Limb (tissue), 2 donors: Measurements from ENCODE around the gene WDTC1.
"Not testable (repeated sequence)": the region's sequence is repeated elsewhere in the genome, so short reads cannot be mapped to it uniquely, and the experiment has no call there.

ENCODE experiments used
- DNase-seq, 2 donors: peaks; one replicate each; pipeline ENCODE4 v3.0.0-alpha.2; 2016; ENCODE audit errors: extremely low spot score in 2 of 2

WDTC1 gene, protein sequence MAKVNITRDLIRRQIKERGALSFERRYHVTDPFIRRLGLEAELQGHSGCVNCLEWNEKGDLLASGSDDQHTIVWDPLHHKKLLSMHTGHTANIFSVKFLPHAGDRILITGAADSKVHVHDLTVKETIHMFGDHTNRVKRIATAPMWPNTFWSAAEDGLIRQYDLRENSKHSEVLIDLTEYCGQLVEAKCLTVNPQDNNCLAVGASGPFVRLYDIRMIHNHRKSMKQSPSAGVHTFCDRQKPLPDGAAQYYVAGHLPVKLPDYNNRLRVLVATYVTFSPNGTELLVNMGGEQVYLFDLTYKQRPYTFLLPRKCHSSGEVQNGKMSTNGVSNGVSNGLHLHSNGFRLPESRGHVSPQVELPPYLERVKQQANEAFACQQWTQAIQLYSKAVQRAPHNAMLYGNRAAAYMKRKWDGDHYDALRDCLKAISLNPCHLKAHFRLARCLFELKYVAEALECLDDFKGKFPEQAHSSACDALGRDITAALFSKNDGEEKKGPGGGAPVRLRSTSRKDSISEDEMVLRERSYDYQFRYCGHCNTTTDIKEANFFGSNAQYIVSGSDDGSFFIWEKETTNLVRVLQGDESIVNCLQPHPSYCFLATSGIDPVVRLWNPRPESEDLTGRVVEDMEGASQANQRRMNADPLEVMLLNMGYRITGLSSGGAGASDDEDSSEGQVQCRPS

GRCh38 chr1:27234049-27234882, at the start of gene WDTC1:
Gene WDTC1, plus strand, starts transcription at chr1:27234632. Its CDS starts 26,423 bp downstream, at chr1:27261055.
- DNase-seq = peak; percentile 98 to 100

GRCh38 chr1:27184665-27185064, 49.8 kb upstream of the WDTC1 start:
- DNase-seq = not testable (repeated sequence)

GRCh38 chr1:27192039-27192529, 42.3 kb upstream of the WDTC1 start:
- DNase-seq = no peak

- no peak for DNase-seq
These were observed 41.2 kb upstream of the WDTC1 start for GRCh38 chr1:27193194-27193593.

DNA sequence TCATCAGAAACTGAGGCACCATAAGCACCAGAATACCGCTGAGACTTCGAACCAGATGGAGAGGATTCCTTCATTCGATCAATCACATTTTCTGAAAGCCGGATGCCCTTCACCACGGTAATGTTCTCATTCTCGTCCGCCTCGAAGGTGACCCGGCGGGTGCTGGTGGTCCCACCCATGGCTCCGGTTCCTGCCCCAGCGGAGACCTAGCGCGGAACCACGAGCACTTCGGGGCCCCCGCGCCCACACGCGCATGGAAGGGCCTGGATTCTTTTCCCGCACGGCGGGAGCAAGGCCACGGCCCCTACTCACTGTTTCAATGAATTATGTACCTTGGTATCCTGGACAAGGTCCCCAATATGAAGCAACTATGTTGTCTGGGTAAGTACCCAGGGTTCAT, 33.1 kb upstream of the WDTC1 start:
- no peak for DNase-seq

- no peak for DNase-seq
These were observed 30.5 kb upstream of the WDTC1 start for GRCh38 chr1:27203946-27204345.

DNA sequence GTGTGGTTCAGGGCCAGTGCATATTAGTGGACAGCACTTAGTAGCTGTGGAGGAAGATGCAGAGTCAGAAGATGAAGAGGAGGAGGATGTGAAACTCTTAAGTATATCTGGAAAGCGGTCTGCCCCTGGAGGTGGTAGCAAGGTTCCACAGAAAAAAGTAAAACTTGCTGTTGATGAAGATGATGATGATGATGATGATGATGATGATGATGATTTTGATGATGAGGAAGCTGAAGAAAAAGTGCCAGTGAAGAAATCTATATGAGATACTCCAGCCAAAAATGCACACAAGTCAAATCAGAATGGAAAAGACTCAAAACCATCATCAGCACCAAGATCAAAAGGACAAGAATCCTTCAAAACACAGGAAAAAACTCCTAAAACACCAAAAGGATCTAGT, 27.2 kb upstream of the WDTC1 start:
- not testable (repeated sequence) for DNase-seq

DNA sequence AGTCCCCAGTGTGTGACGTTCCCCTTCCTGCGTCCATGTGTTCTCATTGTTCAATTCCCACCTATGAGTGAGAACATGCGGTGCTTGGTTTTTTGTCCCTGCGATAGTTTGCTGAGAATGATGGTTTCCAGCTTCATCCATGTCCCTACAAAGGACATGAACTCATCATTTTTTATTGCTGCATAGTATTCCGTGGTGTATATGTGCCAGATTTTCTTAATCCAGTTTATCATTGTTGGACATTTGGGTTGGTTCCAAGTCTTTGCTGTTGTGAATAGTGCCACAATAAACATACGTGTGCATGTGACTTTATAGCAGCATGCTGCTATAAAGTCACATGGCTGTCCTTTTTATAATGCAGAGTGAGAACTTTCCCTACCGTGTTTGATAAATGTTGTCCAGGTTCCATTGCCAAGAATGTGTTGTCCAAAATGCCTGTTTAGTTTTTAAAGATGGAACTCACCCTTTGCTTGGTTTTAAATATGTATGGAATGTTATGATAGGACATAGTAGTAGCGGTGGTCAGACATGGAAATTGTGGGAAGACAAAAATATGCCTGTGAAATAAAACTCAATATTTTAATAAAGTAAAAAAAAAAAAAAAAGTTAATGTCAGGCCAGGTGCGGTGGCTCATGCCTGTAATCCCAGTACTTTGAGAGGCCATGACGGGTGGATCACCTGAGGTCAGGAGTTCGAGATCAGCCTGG, 26.1 kb upstream of the WDTC1 start:
- DNase-seq = not testable (repeated sequence)

DNA sequence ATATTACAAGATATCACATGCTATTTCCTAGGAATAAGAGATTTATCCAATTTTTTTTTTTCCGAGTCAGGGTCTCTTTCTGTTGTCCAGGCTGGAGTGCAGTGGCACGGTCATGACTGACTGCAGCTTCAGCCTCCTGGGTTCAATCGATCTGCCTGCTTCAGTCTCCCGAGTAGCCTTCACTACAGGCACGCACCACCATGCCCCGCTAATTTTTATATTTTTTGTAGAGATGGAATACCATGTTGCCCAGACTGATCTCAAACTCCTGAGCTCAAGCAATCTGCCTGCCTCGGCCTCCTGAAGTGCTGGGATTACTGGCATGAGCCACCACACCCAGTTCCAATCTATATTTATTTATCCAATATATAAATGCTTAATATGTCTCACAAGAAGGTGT, 18.0 kb upstream of the WDTC1 start:
- DNase-seq = no peak

- DNase-seq = no peak
These were observed 17.0 kb upstream of the WDTC1 start for GRCh38 chr1:27217401-27217800.

- no peak for DNase-seq
These were observed 15.7 kb upstream of the WDTC1 start for GRCh38 chr1:27218736-27219135.

DNA sequence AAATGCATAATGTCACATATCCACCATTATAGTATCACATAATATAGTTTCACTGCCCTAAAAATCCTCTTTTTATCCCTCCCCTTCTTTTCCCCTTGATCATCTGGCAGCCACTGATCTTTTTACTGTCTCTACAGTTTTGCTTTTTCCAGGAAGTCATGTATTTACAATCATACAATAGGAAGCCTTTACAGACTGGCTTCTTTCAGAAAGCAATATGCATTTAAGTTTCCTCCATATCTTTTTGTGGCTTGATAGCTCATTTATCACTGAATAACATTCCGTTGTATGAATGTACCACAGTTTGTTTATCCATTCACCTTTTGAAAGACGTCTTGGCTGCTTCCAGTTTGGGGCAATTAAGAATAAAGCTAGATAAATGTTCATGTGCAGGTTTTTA, 14.3 kb upstream of the WDTC1 start:
- DNase-seq = no peak

- DNase-seq = not testable (repeated sequence)
These were observed 13.5 kb upstream of the WDTC1 start for GRCh38 chr1:27220702-27221497.

- no peak for DNase-seq
These were observed 8.8 kb upstream of the WDTC1 start for GRCh38 chr1:27225621-27226020.

DNA sequence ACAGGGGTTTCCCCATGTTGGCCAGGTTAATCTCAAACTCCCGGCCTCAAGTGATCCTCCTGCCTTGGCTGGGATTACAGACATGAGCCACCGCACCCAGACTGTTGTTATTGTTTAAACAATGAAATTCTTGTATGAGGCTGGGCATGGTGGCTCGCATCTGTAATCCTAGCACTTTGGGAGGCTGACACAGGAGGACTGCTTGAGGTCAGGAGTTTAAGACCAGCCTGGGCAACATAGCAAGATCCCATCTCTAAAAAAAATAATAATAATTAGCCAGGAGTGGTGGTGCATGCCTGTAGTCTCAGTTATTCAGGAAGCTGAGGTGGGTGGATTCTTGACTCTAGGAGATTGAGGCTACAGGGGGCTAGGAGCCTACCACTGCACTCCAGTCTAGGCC, 6.7 kb upstream of the WDTC1 start:
- DNase-seq = no peak

DNA sequence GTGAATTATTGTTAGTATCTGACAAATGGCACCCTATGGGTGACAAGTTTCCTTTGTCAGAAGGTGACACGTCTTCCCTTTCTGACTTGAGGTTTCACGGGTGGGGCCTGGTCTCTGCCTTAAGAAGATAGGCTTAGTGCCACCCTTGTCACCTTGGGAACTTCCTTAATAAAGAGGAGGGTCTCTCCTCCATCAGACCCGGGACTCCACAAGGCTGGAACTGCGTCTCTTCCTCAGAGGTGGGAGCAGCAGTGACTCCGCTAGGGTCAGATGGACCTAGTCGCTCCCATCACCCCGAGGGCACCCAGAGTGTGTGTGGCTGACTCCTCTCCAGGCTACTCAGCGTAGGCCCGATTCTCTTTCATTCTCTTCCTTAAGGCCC, 774 bp upstream of the WDTC1 start:
- no peak for DNase-seq

GRCh38 chr1:27235827-27236226, 1.4 kb downstream of the WDTC1 start:
- no peak for DNase-seq

DNA sequence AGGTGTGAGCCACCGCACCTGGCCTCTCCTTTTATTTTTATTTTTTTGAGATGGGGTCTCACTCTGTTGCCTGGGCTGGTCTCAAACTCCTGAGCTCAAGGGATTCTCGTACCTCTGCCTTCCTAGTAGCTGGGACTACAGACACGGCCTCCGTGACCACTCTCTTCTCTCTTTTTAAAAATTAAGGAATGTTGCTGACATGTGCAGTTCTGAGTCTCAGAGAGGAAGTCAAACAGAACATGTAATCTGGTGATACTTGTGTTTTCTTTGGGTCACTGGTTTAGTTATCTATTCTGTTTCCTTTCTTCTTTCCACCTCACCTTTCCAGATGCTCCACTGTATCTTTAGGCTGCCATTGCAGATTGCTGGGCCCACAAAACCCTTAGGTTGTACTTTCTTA, 2.7 kb downstream of the WDTC1 start:
- DNase-seq = no peak

GRCh38 chr1:27238032-27238431, 3.6 kb downstream of the WDTC1 start:
- no peak for DNase-seq

- no peak for DNase-seq
These were observed 7.2 kb downstream of the WDTC1 start for GRCh38 chr1:27241677-27242076.
